22Rv1 (cell line): ENCODE results near the gene OR5M8.

Experiments used
- H3K27ac ChIP-seq: fragments of 450-650 bp; 2 replicates; pipeline ENCODE4 v1.5.1; 2017
- CTCF ChIP-seq: fragments of 450-650 bp; IDR thresholded peaks from 2 replicates; pipeline ENCODE4 v1.5.1; 2017; ENCODE audit warnings: mild to moderate bottlenecking
- ZFX ChIP-seq: fragments of 450-650 bp; IDR thresholded peaks from 2 replicates; pipeline ENCODE4 v1.6.1; 2017; ENCODE audit warnings: antibody characterized with exemption, borderline replicate concordance

OR5M8 gene

GRCh38 chr11:56495117-56495516 is 3.9 kb upstream of the OR5M8 start:
- TF ChIP-seq CTCF (no peak), ZFX (no peak)
- no peak overlapping the region for H3K27ac ChIP-seq

GRCh38 chr11:56486801-56487200 is 4.4 kb downstream of the OR5M8 start:
- no peak overlapping the region for H3K27ac ChIP-seq

GRCh38 chr11:56474729-56475235 is 16.4 kb downstream of the OR5M8 start:
- TF ChIP-seq CTCF (no peak), ZFX (no peak)

More at GRCh38 chr11:56486801-56487200, 4.4 kb downstream of the OR5M8 start:
- TF ChIP-seq ZFX = no peak
- TF ChIP-seq CTCF = no peak

GRCh38 chr11:56473252-56473651 is 17.9 kb downstream of the OR5M8 start, which contains the start of gene OR5M3:
Gene OR5M3 (minus strand): TSS chr11:56473352. CDS start chr11:56470497, 2,855 bp downstream.
- TF ChIP-seq ZFX (no peak), CTCF (no peak)
- H3K27ac ChIP-seq = no peak within 1 kb of the TSS

More at GRCh38 chr11:56474729-56475235, 16.4 kb downstream of the OR5M8 start:
- H3K27ac ChIP-seq = no peak overlapping the region

- no peak overlapping the region for H3K27ac ChIP-seq
- TF ChIP-seq ZFX (no peak), CTCF (no peak)
These were observed 34.1 kb downstream of the OR5M8 start for GRCh38 chr11:56457076-56457475.

GRCh38 chr11:56453521-56453920 is 37.6 kb downstream of the OR5M8 start:
- TF ChIP-seq CTCF (no peak), ZFX (no peak)
- no peak overlapping the region for H3K27ac ChIP-seq
